Astrocyte (in vitro differentiated cells and primary cell): ENCODE results near the gene TXNDC15. TPM values are rescaled to one million over a fixed set of nuclear protein-coding genes. Genes with fewer than 3 reads are reported as not detected.

ENCODE experiments used
- DNase-seq: peaks from one replicate; pipeline ENCODE4 v3.0.0-alpha.2; 2010; ENCODE audit warnings: low read depth
- FAIRE-seq: peaks from 2 replicates; lab custom pipeline; 2011; peaks lifted over from hg19 to GRCh38; lab: Jason Lieb, UNC
- H2AFZ ChIP-seq: 2 replicates; pipeline ENCODE4 v1.6.0; 2012; ENCODE audit warnings: low read depth, low read length, inconsistent platforms
- H3K27ac ChIP-seq: 2 replicates; pipeline ENCODE4 v1.5.1; 2011; ENCODE audit warnings: low read depth, low read length, inconsistent platforms
- H3K27me3 ChIP-seq: 2 replicates; pipeline ENCODE4 v1.6.0; 2011; ENCODE audit warnings: low read length, inconsistent platforms; ENCODE audit not compliant: insufficient read depth
- H3K36me3 ChIP-seq: 2 replicates; pipeline ENCODE4 v1.5.1; 2011; ENCODE audit warnings: low read length, inconsistent platforms; ENCODE audit not compliant: insufficient read depth
- H3K4me1 ChIP-seq: 2 replicates; pipeline ENCODE4 v1.5.1; 2011; ENCODE audit warnings: low read length, inconsistent platforms; ENCODE audit not compliant: insufficient read depth
- H3K4me2 ChIP-seq: 2 replicates; pipeline ENCODE4 v1.6.0; 2012; ENCODE audit warnings: low read length, inconsistent platforms
- H3K4me3 ChIP-seq: 2 replicates; pipeline ENCODE4 v1.5.1; 2011; ENCODE audit warnings: low read depth, mild to moderate bottlenecking, low read length, inconsistent platforms; ENCODE audit not compliant: insufficient read depth
- H3K79me2 ChIP-seq: 2 replicates; pipeline ENCODE4 v1.6.0; 2012; ENCODE audit warnings: mild to moderate bottlenecking, low read length, inconsistent platforms; ENCODE audit not compliant: insufficient read depth
- H3K9ac ChIP-seq: 2 replicates; pipeline ENCODE4 v1.6.0; 2012; ENCODE audit warnings: mild to moderate bottlenecking, low read length, inconsistent platforms
- H3K9me3 ChIP-seq: 2 replicates; pipeline ENCODE4 v1.5.1; 2012; ENCODE audit warnings: low read depth, mild to moderate bottlenecking, low read length, inconsistent platforms; ENCODE audit not compliant: insufficient read depth
- H4K20me1 ChIP-seq: 2 replicates; pipeline ENCODE4 v1.6.0; 2012; ENCODE audit warnings: low read length, inconsistent platforms; ENCODE audit not compliant: insufficient read depth
- H3K27ac Mint-ChIP-seq: one replicate; pipeline ENCODE4 v1.8.0; 2021; ENCODE audit warnings: mild to moderate bottlenecking, mixed read lengths; ENCODE audit not compliant: unreplicated experiment
- H3K27me3 Mint-ChIP-seq: one replicate; pipeline ENCODE4 v1.8.0; 2021; ENCODE audit warnings: low read depth, mixed read lengths; ENCODE audit not compliant: unreplicated experiment
- H3K36me3 Mint-ChIP-seq: one replicate; pipeline ENCODE4 v1.8.0; 2021; ENCODE audit warnings: low read depth, mixed read lengths; ENCODE audit not compliant: unreplicated experiment
- H3K4me1 Mint-ChIP-seq: one replicate; pipeline ENCODE4 v1.8.0; 2021; ENCODE audit warnings: low read depth, mixed read lengths; ENCODE audit not compliant: unreplicated experiment
- H3K4me3 Mint-ChIP-seq: one replicate; pipeline ENCODE4 v1.8.0; 2021; ENCODE audit warnings: mild to moderate bottlenecking, moderate library complexity, mixed read lengths; ENCODE audit not compliant: unreplicated experiment
- H3K9me3 Mint-ChIP-seq: one replicate; pipeline ENCODE4 v1.8.0; 2021; ENCODE audit warnings: mild to moderate bottlenecking, mixed read lengths; ENCODE audit not compliant: unreplicated experiment
- EZH2 ChIP-seq: IDR thresholded peaks from 2 replicates; pipeline ENCODE4 v1.6.1; 2012; ENCODE audit warnings: mild to moderate bottlenecking, low read length, inconsistent platforms; ENCODE audit not compliant: insufficient read depth
- total RNA-seq: library from RNA; stranded (reverse); gene quantifications from 2 replicates; pipeline ENCODE4 v1.2.1, GENCODE V29; 2021
- TF ChIP-seq, protein P1 (sequence below): IDR thresholded peaks from 2 replicates; pipeline ENCODE4 v1.5.1; 2011; ENCODE audit warnings: low read depth, mild to moderate bottlenecking, inconsistent platforms, low read length, moderate library complexity; ENCODE audit not compliant: insufficient read depth

Gene TXNDC15
- total RNA-seq, 1 donor from 2014 or later, result 65.6 TPM

DNA sequence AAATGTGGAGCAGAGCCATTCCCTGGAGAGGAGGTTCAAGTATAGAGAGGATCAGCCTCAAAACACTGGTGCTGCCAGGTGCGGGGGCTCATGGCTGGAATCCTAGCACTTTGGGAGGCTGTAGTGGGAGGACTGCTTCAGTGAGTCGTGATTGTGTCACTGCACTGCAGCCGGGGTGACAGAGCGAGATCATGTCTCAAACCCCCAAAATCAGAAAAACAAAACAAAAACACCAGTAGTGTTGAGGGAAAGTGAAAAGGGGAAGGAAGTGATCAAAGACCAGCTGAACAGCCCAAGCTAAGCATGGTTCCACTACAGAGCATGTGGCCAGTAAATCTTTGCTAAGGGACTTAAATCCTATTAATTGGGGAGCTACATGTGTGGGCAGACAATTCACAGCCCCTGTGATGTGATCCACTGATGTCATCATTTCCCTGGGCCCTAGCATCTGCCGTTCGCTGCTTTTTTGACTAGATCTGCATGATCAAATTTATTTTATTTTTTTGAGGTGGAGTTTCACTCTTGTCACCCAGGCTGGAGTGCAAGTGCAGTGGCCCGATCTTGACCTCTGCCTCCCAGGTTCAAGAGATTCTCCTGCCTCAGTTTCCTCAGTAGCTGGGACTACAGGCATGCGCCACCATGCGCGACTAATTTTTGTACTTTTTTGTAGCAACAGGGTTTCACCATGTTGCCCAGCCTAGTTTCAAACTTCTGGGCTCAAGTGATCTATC, 28.1 kb downstream of the TXNDC15 start:
- no peak overlapping the region for H3K27ac ChIP-seq
- H3K27ac Mint-ChIP-seq, result no peak overlapping the region

DNA sequence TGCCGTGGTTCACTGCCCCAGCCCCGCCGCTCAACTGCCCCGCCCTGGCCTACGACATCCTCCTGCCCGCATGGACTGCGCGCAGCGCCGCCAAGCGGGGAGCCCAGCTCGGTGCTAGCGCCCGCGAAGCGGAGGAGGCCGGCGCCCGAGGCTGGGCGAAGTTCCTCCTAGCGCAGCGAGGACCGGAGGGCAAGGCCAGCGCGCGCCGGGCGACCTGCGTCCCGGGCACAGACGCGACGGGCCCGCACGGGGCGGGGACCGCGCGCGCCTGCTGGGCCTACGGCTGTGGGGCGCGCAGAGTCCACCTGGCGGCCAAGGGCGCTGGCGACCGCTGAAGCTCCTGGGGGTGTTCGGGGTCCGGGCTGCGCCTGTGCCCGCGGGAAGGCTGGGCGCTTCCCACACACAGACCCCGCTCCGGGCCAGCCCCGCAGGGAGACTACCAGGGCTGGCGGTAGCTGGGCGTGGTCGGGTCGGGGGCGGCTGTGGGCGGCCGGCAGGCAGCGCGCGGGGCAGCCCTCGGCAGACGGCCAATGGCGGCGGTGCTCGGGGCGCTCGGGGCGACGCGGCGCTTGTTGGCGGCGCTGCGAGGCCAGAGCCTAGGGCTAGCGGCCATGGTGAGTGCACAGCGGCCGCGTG, 30.6 kb downstream of the TXNDC15 start, which contains the start of gene PCBD2:
Gene PCBD2, plus strand, starts transcription at position 522 of the 636 bp plus-strand sequence. Its CDS starts 9 bp downstream, at position 531.
- FAIRE-seq, result no peak
- peak within 1 kb of the TSS; percentile 97 for H3K27ac Mint-ChIP-seq

More for the DNA sequence above, 28.1 kb downstream of the TXNDC15 start:
- Histone ChIP-seq H3K9me3 (no peaks in the 10 kb centered on the region), H2AFZ (no peak overlapping the region), H3K4me2 (no peak overlapping the region), H3K36me3 (no peaks in the 10 kb centered on the region), H3K4me3 (no peak overlapping the region), H3K79me2 (peaks cover 8% of the 10 kb centered on the region), H4K20me1 (no peaks in the 10 kb centered on the region), H3K4me1 (no peaks in the 10 kb centered on the region), H3K9ac (no peak overlapping the region), H3K27me3 (no peaks in the 10 kb centered on the region)
- Mint-ChIP-seq H3K27me3 (no peaks in the 10 kb centered on the region), H3K9me3 (no peaks in the 10 kb centered on the region), H3K4me1 (peaks cover 9% of the 10 kb centered on the region), H3K4me3 (peak overlapping the region; percentile 50), H3K36me3 (peaks cover 3% of the 10 kb centered on the region)
- no peak for DNase-seq
- TF ChIP-seq, protein P1, sequence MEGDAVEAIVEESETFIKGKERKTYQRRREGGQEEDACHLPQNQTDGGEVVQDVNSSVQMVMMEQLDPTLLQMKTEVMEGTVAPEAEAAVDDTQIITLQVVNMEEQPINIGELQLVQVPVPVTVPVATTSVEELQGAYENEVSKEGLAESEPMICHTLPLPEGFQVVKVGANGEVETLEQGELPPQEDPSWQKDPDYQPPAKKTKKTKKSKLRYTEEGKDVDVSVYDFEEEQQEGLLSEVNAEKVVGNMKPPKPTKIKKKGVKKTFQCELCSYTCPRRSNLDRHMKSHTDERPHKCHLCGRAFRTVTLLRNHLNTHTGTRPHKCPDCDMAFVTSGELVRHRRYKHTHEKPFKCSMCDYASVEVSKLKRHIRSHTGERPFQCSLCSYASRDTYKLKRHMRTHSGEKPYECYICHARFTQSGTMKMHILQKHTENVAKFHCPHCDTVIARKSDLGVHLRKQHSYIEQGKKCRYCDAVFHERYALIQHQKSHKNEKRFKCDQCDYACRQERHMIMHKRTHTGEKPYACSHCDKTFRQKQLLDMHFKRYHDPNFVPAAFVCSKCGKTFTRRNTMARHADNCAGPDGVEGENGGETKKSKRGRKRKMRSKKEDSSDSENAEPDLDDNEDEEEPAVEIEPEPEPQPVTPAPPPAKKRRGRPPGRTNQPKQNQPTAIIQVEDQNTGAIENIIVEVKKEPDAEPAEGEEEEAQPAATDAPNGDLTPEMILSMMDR, result no peak
- no peak for TF ChIP-seq EZH2
- no peak for FAIRE-seq

More for the DNA sequence above, 30.6 kb downstream of the TXNDC15 start, which contains the start of gene PCBD2:
- Histone ChIP-seq H3K4me1 (no peaks in the 10 kb centered on the region), H3K9me3 (no peaks in the 10 kb centered on the region), H3K4me2 (peak within 1 kb of the TSS; percentile 99), H4K20me1 (no peaks in the 10 kb centered on the region), H3K79me2 (peaks cover 8% of the 10 kb centered on the region), H3K9ac (peak within 1 kb of the TSS; percentile 92), H3K27me3 (no peaks in the 10 kb centered on the region), H3K36me3 (no peaks in the 10 kb centered on the region), H3K27ac (peak within 1 kb of the TSS; percentile 90), H2AFZ (peak within 1 kb of the TSS; percentile 90), H3K4me3 (peak within 1 kb of the TSS; percentile 94)
- TF ChIP-seq, protein P1, result peak; percentile 57
- TF ChIP-seq EZH2, result no peak
- H3K4me3 Mint-ChIP-seq, result peak within 1 kb of the TSS; percentile 94
- H3K36me3 Mint-ChIP-seq, result peaks cover 3% of the 10 kb centered on the region
- H3K4me1 Mint-ChIP-seq, result peaks cover 9% of the 10 kb centered on the region
- no peaks in the 10 kb centered on the region for H3K9me3 Mint-ChIP-seq
- peak; percentile 64 for DNase-seq
- no peaks in the 10 kb centered on the region for H3K27me3 Mint-ChIP-seq
